Tibial nerve (tissue), 4 donors: ENCODE results near the gene UPK3A. TPM values are rescaled to one million over a fixed set of nuclear protein-coding genes. Genes with fewer than 3 reads are reported as not detected.

Experiments used
- DNase-seq, 2 donors: peaks; one replicate each; pipeline ENCODE4 v3.0.0-alpha.2; 2019; ENCODE audit warnings: low spot score in 2 of 2
- H3K27ac ChIP-seq, 4 donors: fragments of 200-600 bp; sonication (generic) in 3 of 4; one replicate each; pipeline ENCODE4 v1.5.1; 2017 to 2019; ENCODE audit warnings: mild to moderate bottlenecking in 1 of 4
- H3K27me3 ChIP-seq, 2 donors: fragments of 200-600 bp; sonication (generic) in 1 of 2; one replicate each; pipeline versions ENCODE4 v1.5.1 to v1.6.0; 2017 to 2019
- H3K36me3 ChIP-seq, 3 donors: fragments of 200-600 bp; sonication (generic); one replicate each; pipeline ENCODE4 v1.5.1; 2018 to 2019
- H3K4me1 ChIP-seq, 4 donors: fragments of 200-600 bp; sonication (generic) in 3 of 4; one replicate each; pipeline ENCODE4 v1.5.1; 2017 to 2019
- H3K4me3 ChIP-seq, 4 donors: fragments of 200-600 bp; sonication (generic) in 3 of 4; one replicate each; pipeline ENCODE4 v1.5.1; 2017 to 2019; ENCODE audit warnings: mild to moderate bottlenecking in 1 of 4, moderate library complexity in 1 of 4
- H3K9me3 ChIP-seq, 4 donors: fragments of 200-600 bp; sonication (generic) in 3 of 4; one replicate each; pipeline ENCODE4 v1.5.1; 2017 to 2019
- EP300 ChIP-seq, 2 donors: sonication (generic); formaldehyde crosslinking; IDR thresholded peaks; one replicate each; pipeline ENCODE4 v1.6.1; 2017; ENCODE audit warnings: antibody characterized with exemption in 2 of 2, mild to moderate bottlenecking in 1 of 2
- POLR2A ChIP-seq, 2 donors: fragments of 450-650 bp; IDR thresholded peaks; one replicate each; pipeline ENCODE4 v1.6.1; 2017; ENCODE audit warnings: antibody characterized with exemption in 2 of 2, mild to moderate bottlenecking in 2 of 2, moderate library complexity in 2 of 2
- WGBS, 2 donors: methylation state at CpG; one replicate each; pipeline ENCODE4 v1.1.5; 2018; 5-methylcytosine and 5-hydroxymethylcytosine counted together
- total RNA-seq, 4 donors: library from RNA; depleted of rRNA; stranded (reverse); fragments of >200 nt; gene quantifications; one replicate each; pipeline ENCODE4 v1.1.0, GENCODE V29; 2016
- TF ChIP-seq, protein P1 (sequence below), 5 experiments: fragments of 200-600 bp in 3 of 5; fragments of 450-650 bp in 2 of 5; sonication (generic) in 3 of 5; IDR thresholded peaks; one replicate each; pipeline ENCODE4 v1.5.1; 2016 to 2019; ENCODE audit warnings: antibody characterized with exemption in 5 of 5, mild to moderate bottlenecking in 3 of 5, moderate library complexity in 2 of 5

Gene UPK3A
- total RNA-seq, result not detected

GRCh38 chr22:45284705-45285262, at the start of gene UPK3A:
TSS of gene UPK3A (plus strand) at chr22:45284949. CDS start at chr22:45285014, 65 bp downstream.
- DNase-seq, result no peak
- 6 to 13% methylated on average over 21 of the region's 46 CpGs for WGBS, 2 donors
- peaks cover 0 to 28% (median 11%) of the 10 kb centered on the region in 4 donors for H3K4me1 ChIP-seq

DNA sequence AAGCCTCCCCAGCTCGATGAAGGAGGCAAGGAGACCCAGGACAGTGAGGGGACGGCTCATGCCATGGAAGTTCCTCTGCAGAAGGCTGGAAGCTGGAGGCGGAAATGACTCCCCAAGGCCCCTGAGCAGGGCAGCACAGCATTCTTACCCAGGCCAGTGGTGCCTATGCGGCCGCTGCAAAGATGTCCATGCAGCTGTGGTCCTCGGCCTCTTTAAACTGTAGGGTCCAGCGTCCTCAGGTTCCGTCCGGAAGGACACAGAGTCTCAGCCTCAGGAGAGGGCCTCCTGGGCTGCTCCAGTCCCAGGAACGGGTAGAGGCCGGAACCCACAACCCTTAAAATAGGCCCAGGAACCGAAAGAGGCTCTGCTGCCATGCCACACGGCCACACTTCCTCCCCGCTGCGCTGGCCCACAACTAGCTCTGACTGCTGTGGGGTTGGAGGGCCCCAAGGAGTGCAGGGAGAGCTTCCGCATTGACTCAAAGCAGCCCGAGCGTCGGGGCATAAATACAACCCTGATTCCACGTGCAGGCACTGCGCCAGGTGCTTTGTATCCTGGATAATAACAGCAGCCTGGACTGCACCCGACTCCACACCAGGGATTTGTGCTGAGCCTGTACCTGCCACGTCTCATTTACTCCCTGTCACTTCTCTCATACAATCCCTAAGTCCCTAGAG, 49.5 kb upstream of the UPK3A start:
- TF ChIP-seq, protein P1, sequence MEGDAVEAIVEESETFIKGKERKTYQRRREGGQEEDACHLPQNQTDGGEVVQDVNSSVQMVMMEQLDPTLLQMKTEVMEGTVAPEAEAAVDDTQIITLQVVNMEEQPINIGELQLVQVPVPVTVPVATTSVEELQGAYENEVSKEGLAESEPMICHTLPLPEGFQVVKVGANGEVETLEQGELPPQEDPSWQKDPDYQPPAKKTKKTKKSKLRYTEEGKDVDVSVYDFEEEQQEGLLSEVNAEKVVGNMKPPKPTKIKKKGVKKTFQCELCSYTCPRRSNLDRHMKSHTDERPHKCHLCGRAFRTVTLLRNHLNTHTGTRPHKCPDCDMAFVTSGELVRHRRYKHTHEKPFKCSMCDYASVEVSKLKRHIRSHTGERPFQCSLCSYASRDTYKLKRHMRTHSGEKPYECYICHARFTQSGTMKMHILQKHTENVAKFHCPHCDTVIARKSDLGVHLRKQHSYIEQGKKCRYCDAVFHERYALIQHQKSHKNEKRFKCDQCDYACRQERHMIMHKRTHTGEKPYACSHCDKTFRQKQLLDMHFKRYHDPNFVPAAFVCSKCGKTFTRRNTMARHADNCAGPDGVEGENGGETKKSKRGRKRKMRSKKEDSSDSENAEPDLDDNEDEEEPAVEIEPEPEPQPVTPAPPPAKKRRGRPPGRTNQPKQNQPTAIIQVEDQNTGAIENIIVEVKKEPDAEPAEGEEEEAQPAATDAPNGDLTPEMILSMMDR (IDR thresholded peaks at IDR 0.05), result no peak
- peak in 1 of 2 donors; percentile 9 for TF ChIP-seq EP300 (IDR thresholded peaks at IDR 0.05)
- Histone ChIP-seq H3K9me3 (no peaks in the 10 kb centered on the region), H3K36me3 (peaks cover 0 to 30% (median 0%) of the 10 kb centered on the region in 3 donors), H3K4me3 (no peak overlapping the region), H3K4me1 (peaks cover 0 to 77% (median 21%) of the 10 kb centered on the region in 4 donors), H3K27ac (peak overlapping the region in 3 of 4 donors; percentile 7 to 43 (median 41)), H3K27me3 (no peaks in the 10 kb centered on the region)
- DNase-seq, result no peak
- WGBS, 2 donors, result 67 to 76% methylated on average over 11 to 23 of the region's 23 CpGs

More at GRCh38 chr22:45284705-45285262, at the start of gene UPK3A:
- Histone ChIP-seq H3K4me3 (peak within 1 kb of the TSS in 2 of 4 donors; percentile 26 to 38), H3K27ac (no peak within 1 kb of the TSS), H3K27me3 (peaks cover 0 to 33% of the 10 kb centered on the region in 2 donors), H3K9me3 (no peaks in the 10 kb centered on the region), H3K36me3 (no peaks in the 10 kb centered on the region)
- no peak for TF ChIP-seq EP300 (IDR thresholded peaks at IDR 0.05)
- TF ChIP-seq, protein P1 (IDR thresholded peaks at IDR 0.05), result no peak
- TF ChIP-seq POLR2A (IDR thresholded peaks at IDR 0.05), result no peak

- no peak overlapping the region for H3K4me3 ChIP-seq
- peak overlapping the region in 1 of 4 donors; percentile 43 for H3K27ac ChIP-seq
- peaks cover 0 to 78% (median 21%) of the 10 kb centered on the region in 4 donors for H3K4me1 ChIP-seq
- TF ChIP-seq, protein P1 (IDR thresholded peaks at IDR 0.05), result no peak
- TF ChIP-seq EP300 (IDR thresholded peaks at IDR 0.05), result no peak
- TF ChIP-seq POLR2A (IDR thresholded peaks at IDR 0.05), result no peak
- peaks cover 0 to 30% (median 0%) of the 10 kb centered on the region in 3 donors for H3K36me3 ChIP-seq
- 88 to 90% methylated on average over 5 to 20 of the region's 20 CpGs for WGBS, 2 donors
- no peaks in the 10 kb centered on the region for H3K9me3 ChIP-seq
- H3K27me3 ChIP-seq, result no peaks in the 10 kb centered on the region
- no peak for DNase-seq
Observed at GRCh38 chr22:45235851-45236342, 48.9 kb upstream of the UPK3A start.

- Histone ChIP-seq H3K27ac (no peak overlapping the region), H3K9me3 (no peaks in the 10 kb centered on the region), H3K4me3 (no peak overlapping the region), H3K27me3 (no peaks in the 10 kb centered on the region), H3K4me1 (peaks cover 0 to 81% (median 26%) of the 10 kb centered on the region in 4 donors), H3K36me3 (peaks cover 0 to 29% (median 0%) of the 10 kb centered on the region in 3 donors)
- DNase-seq, result no peak
- TF ChIP-seq POLR2A (IDR thresholded peaks at IDR 0.05) (no peak), EP300 (IDR thresholded peaks at IDR 0.05) (no peak)
- TF ChIP-seq, protein P1 (IDR thresholded peaks at IDR 0.05), result no peak
- 86 to 88% methylated on average over 13 to 15 of the region's 15 CpGs for WGBS, 2 donors
Observed at GRCh38 chr22:45237065-45237990, 47.4 kb upstream of the UPK3A start.
